DOHH2 (cell line): ENCODE data around the gene CLDND1.

Source experiments
- EZH2phosphoT487 ChIP-seq: fragments of 200-600 bp; sonication (generic); IDR thresholded peaks from 2 replicates; pipeline ENCODE4 v1.6.1; 2017; ENCODE audit warnings: borderline replicate concordance, mild to moderate bottlenecking, antibody characterized with exemption, low read length, moderate library complexity, mixed read lengths
- TF ChIP-seq, protein P1 (sequence below): fragments of 200-600 bp; sonication (generic); IDR thresholded peaks from one replicate; pipeline ENCODE4 v1.5.1; 2014; ENCODE audit warnings: antibody characterized with exemption, mild to moderate bottlenecking, low read depth, low read length; ENCODE audit not compliant: poor library complexity, severe bottlenecking

DNA sequence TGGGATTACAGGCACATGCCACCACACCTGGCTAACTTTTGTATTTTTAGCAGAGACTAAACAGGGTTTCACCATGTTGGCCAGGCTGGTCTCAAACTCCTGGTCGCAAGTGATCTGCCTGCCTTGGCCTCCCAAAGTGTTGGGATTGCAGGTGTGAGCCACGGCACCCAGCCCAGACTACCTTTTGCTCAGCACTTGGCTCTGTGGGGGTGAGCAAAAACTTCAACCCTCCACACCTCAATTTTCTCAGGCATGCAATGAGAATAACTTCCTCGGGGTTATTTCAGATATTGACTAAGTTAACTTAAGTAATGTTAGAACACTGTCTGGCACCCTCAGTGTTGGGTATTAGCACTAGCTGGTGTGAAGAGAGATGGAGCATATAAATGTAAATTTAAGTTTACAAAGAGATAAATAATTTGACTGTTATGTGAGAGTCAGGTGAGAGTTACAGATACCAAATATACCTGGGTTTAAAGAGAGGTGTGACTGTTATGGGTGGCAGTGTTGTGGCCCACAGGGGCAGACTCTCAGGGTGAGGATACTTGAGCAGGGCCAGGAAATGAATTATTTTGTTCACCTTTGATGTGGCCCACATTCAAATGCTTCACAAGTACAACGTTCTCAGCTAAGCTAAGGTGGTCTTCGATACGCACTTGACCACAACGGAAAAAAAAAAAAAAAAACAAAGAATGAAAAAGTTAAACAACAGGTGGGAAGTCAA lies 41.7 kb upstream of the CLDND1 start:
- TF ChIP-seq, protein P1, sequence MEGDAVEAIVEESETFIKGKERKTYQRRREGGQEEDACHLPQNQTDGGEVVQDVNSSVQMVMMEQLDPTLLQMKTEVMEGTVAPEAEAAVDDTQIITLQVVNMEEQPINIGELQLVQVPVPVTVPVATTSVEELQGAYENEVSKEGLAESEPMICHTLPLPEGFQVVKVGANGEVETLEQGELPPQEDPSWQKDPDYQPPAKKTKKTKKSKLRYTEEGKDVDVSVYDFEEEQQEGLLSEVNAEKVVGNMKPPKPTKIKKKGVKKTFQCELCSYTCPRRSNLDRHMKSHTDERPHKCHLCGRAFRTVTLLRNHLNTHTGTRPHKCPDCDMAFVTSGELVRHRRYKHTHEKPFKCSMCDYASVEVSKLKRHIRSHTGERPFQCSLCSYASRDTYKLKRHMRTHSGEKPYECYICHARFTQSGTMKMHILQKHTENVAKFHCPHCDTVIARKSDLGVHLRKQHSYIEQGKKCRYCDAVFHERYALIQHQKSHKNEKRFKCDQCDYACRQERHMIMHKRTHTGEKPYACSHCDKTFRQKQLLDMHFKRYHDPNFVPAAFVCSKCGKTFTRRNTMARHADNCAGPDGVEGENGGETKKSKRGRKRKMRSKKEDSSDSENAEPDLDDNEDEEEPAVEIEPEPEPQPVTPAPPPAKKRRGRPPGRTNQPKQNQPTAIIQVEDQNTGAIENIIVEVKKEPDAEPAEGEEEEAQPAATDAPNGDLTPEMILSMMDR: no peak
- no peak for TF ChIP-seq EZH2phosphoT487
